NCI-H510A treated with DMSO at 0.1 percent for 48 hours (cell line): ENCODE data around the gene ODAD2.

Source experiments
- DNase-seq: peaks from one replicate; lab custom pipeline; 2025; lab: John Stamatoyannopoulos, UW

Gene ODAD2

DNA sequence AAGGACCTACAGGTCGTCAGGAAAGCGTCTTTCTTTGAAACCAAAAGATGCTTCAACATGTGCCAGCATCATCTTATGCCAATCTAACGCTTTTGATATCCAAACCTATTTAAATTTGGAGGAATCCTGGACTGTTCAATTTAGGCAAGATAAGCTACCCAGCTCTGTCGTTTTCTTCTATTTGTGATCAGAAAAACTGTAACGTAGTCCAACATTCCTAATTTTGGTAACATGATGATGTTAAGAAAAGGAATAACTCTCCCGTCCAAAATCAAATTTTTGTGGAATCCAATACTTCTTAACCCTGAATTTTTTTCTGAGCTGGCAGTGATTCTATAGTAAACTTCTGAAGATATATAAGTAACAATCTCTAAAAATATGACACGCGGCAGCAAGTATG lies 160.0 kb downstream of the ODAD2 start:
- no peak for DNase-seq

DNA sequence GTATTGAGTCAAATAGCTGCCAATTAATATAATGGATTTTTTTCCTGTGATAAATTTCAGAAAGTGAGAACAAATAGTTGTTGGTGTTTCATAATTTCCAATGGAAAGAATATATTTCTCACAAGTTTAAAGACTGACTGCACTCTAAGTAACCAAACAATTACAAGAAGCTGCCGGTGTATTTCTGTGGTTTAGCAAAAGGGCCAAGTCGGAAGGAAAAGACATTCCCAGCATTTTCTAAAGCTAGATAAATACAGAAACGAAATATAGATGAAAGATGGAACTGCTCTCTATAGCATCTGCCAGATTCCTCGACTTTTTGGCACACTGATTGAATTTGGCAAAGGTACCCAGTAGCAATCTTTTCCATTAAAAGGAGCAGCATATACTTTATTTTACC lies 160.5 kb downstream of the ODAD2 start:
- no peak for DNase-seq

DNA sequence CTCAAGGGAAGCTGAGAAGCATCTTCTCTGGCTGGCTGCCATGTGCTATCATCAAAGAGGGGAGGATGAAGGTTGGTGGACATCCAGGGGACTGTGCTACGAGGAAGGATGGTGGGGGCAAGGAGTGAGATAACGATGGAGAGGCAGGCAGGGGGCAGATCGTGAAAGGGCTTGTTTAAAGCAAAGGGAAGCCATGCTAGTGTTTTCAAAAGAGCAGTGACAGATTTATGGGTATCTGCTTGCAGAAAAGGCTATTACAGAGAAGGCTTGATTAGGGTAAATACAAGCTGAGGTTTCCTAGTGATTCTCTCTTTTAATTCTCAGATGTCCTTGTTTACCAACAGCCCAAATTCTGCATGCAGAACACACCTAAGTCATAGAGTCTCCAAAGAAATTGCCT lies 164.4 kb downstream of the ODAD2 start:
- no peak for DNase-seq

DNA sequence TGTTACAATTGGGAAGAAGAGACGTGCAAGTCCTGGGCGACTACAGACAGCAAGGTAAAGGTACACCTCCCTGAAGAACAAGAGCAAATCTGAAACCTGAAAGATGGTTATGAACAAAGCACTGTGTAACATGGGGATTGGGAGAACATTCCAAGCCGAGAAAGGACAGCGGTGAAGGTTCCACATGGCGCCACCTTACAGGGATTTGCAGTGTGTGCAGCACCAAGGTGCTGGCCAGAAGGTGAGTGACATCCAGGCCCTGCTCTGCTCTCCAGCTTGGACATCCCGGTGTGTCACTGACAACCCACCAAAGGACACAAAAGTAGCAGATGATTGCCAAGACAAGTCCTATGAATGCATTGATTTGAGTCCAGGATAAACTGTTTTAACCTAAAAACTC lies 165.1 kb downstream of the ODAD2 start:
- DNase-seq: no peak

DNA sequence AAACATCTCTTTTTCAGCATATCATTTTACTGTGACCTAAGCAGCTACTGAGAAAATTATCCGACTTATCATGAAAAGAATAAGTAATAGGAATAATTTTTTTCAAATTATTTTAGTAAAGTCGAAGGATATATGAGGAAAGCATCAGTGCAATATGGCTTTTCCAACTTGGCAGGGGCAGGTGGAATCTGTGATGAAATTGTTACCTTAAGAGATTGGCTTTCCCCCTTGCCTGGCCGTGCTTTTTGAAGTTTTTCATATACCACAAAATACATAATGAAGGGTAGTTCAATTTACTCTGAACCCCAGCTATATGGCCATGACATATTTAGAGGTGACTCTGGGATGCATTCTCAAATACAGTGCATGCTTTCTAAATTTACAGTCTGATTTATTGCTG lies 166.1 kb downstream of the ODAD2 start:
- no peak for DNase-seq

DNA sequence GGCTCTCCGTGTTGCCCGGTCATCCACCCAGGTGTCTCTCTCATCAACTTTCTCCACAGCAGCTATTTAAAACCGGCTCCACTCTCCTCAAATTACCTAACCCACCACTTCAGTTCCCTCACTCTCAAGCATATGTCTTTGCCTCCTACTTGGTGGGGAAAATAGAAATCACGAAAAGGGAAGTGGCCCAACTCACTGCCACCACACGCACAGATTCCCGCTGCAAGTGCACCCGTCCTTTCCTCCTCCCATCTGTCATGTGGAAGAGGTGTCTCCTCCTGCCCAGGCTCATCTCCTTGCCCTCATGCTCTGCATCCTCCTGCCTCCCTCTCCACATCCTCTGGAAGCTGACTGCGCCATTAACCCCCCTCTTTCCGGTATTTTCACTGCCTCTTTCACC lies 172.5 kb downstream of the ODAD2 start:
- DNase-seq: no peak

DNA sequence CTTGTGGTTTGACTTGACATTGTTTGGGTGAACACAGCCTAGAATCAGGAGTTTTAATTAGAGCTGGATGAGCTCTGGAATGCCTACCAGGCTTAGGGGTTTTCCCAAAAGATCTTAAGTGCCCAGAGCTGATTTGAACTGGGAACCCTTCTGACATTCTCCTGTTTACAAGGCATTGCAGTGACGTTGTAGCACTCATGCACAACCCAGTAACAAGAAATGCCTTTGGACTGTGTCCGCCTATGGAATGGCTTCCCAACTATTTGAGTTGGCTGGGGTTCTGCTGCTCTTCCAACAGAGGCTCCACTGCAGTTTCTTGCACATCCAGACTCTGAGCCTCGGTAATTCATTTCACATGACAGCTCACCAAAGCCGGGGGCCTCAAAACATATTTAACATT lies 176.6 kb downstream of the ODAD2 start:
- DNase-seq: no peak

DNA sequence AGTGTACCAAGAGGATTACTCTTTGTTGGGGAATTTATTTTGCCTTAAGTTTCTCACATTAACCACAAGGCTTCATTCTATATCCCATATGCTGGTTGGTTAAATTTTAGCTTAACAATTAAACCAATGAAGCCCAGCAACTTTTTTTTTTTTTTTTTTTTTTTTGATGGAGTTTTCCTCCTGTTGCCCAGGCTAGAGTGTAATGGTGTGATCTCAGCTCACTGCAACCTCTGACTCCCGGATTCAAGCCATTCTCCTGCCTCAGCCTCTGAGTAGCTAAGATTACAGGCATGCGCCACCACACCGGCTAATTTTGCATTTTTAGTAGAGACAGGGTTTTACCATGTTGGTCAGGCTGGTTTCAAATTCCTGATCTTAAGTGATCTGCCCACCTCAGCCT lies 178.2 kb downstream of the ODAD2 start:
- no peak for DNase-seq

DNA sequence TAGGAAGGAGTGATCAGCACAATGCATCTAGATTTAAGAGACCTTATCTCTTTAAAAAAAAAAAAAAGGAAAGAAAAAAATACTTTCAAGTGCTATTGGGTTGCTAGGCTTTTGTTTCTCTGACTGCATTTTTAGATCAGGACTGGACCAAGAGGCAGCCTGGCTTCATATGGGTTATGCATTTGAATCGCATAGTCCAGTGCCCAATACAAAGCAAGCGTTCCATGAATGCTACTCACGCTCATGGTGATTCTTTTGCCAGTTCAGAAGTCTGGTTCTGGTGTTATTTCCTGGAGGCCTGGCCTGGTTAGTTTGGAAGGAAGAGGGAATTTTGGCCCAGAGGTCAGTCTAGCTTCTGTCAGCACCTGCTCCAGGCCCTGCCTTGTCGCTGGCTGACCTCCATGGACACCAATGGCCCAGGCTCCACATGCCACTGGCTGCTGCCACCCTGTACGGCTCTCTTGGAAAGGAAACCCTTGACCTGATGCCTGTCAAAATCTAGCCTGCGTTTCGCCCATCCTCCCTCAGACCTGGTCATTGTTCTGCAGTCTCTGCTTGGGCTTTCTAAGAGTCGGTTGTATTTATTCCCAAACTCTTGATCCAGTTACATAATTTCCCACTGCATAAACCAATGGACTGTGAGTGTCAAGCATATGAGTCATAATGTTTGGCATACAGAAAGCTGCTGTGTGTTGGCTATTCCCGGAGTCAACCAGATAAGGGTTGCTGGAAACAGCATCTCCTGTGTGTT lies 178.9 kb downstream of the ODAD2 start:
- no peak for DNase-seq

DNA sequence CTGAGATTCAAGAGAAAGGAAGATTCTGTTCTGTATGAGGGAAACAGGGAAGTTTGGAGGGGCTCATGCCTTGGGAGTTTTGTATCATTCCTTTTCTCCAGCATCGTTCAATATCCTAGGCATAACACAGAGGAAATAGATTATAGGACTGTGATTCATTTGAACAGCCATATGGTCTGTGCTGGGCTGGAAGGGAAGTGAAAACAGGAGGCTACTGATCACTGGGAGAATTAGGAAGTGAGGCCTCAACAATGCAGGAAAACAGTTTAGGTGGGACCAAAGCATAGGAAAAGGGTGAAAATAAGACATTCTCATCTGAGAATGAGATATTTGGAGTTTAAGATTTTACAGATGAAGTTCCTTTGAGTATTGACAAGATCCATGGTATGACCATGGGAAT lies 182.6 kb downstream of the ODAD2 start:
- no peak for DNase-seq

DNA sequence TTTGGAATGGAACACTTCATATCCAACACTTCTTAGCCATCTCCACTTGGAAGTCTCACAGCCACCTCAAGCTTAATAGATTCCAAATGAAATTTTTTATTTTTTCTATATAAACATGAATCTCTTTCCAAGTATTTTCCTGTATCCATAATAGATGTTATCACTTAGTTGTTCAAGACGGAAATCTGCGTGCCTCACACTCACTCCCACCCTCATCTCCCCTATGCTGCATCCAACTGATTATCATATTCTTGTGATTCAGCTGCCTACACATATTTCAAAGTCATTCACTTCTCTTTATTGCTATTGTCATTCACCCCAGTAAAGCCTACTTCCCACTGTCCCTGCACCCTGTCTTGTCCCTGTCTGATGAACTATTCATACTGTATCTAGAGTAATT lies 183.0 kb downstream of the ODAD2 start:
- no peak for DNase-seq

DNA sequence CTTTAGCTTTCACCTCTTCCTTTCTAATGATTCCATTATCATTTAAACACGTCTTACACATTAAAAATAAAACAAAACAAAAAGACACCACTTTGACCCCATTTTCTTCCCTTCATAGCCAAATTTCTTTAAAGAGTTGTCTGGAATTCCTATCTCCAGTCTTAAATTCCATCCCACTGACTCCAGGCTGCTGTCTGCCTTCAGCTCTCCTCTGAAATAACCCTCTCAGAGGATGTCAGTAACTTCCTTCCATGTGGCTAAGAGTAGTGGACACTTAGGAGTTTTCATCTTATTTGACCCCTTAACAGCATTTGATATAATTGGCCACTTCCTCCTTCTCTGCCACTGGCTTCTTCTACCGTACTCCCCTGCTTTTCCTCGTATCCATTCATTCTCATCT lies 183.6 kb downstream of the ODAD2 start:
- DNase-seq: no peak

DNA sequence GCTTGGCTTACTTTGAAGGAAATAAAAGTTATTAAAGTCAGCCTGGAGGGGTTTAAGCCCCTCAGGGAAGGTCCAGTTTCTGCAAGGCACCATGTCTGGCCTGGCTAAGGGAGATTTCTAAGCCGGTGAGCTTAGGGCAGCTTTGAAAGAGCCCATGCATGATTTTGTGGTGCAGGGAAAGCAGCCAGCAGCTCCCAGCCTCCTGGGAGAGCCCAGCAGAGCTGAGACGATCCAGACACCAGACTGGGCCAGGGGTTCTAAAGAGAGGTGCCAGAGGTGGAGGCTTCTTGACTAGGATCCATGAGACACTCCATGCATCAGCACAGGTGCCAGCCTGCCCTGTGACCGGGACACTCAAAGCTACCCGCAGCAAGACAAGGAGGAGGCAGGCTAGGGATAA lies 193.7 kb downstream of the ODAD2 start:
- DNase-seq: no peak

DNA sequence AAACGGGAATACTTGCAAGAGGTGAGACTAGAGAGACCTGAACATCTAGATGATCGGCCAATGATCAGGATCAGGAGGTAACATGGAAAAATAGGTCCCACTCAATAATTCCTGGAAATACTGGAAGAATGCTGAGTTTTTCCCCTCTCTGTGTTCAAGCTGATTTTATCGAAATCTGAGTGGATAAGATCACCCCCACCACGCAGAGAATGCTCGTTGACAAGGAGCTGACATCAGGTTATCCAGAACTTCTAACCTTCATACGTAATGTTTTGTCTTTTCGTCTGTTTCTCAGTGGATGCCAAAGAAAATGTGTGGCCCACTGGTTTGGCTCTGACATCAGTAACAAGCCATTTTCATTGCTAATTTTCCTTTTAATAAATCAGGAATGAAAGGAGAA lies 194.7 kb downstream of the ODAD2 start:
- no peak for DNase-seq

DNA sequence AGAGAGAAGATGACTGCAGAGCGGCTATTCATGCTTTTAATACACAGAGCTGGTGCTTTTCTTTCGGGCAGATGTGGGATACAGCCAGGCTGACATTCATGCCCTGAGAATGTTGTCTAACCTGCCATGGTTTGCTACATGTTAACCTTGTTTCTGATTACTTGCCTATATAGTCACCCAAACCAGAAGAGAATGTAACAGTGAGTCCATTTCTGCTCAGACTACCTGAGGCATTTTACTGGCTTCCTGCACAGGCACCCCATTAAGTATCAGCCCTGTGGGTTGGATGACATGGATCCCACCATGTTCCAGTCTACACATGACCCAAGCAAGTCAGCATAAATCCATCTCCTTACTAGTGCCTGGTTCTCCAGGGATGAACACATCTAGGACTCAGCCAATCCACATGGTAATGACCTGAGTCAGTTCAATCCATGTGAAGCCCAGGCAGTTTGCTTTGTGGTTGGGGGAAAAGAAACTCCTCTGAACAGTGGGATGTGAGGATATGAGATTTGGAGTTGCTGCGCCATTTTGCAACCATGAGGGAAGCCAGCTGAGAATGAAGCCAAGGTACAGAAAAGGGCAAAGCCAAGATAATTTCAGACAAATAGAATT lies 197.6 kb downstream of the ODAD2 start:
- DNase-seq: no peak

DNA sequence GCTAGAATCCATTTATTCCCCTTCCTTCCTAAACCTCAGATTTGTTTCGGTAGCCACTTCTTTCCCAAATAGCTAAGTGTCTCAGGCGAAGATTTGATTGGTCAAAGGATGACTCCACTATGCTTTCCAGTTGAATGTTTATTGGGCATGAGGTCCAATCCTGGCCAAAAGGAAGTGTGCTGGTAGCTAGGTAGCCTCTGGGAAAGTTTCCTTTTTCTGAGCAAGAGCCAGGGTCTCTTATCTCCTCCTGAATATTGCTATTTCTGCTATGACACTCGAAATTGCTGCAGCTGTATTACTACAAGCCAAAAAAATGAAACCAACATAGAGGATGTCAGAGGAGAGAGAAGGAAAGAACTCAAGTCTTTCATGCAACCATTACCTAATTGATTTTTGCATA lies 199.8 kb downstream of the ODAD2 start:
- DNase-seq: no peak

DNA sequence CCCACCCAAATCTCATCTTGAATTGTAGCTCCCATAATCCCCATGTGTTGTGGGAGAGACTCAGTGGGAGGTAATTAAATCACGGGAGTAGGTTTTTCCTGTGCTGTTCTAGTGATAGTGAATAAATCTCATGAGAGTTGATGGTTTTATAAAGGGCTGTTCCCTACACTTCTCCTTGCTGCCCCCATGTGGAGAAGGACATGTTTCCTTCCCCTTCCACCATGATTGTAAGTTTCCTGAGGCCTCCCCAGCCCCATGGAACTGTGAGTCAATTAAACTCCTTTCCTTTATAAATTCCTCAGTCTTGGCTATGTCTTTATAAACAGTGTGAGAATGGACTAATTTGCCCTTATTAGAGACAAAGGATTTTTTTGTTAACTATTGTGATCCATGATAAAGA lies 204.7 kb downstream of the ODAD2 start:
- DNase-seq: no peak

DNA sequence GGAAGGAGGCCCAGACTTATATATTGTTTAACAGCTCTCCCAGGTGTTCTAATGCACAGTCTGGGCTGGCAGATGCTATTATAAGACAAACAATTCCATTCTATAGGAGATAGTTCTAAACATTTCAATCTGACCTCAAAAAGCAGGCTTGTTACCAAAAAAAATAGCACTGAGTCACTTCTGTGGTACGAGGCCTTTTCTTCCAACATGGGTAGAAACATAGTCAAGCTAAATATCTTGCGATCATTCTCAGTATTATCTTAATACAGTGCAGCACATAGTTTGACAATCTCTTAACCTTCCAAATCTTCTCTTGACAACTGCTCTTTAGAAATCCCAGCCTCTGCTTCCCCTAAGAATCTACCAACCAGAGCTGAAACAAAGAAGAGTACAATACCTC lies 206.7 kb downstream of the ODAD2 start:
- DNase-seq: no peak

DNA sequence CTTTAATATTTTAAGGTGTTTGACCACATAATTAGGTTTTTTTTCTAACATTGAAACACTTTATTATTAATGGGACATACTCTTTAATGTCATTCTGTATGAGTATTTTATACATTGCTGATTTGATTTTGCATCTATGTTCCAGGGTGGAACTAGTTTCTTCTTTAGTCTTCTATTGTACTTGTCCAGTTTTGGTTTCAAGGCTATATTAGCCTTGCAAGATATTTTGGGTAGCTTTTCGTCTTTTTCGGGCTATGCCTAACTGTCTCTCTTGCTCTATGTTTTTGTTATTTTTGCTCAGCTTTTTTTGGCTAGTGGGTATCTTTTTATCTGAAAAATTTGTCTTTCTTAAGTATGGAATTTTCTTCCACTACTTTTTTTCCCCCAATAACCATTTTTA lies 214.6 kb downstream of the ODAD2 start:
- DNase-seq: no peak

DNA sequence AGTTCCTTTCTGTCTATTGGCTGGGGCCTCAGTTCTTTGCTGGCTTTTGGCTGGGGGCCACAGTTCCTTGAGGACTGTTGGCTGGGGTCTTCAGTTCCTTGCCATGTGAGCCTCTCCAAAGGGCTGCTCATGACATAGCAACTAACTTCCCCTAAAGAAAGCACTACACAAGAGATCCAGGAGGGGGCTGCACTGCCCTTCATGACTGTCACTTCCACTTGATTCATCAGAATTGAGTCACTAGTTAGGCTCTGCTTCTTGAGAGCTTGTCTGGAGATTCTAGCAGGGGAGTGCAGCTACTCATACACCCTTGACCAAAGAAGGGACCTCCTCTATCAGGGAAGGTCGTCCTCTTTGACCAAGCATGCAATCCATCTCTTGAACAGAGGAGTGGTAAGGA lies 215.2 kb downstream of the ODAD2 start:
- DNase-seq: no peak

DNA sequence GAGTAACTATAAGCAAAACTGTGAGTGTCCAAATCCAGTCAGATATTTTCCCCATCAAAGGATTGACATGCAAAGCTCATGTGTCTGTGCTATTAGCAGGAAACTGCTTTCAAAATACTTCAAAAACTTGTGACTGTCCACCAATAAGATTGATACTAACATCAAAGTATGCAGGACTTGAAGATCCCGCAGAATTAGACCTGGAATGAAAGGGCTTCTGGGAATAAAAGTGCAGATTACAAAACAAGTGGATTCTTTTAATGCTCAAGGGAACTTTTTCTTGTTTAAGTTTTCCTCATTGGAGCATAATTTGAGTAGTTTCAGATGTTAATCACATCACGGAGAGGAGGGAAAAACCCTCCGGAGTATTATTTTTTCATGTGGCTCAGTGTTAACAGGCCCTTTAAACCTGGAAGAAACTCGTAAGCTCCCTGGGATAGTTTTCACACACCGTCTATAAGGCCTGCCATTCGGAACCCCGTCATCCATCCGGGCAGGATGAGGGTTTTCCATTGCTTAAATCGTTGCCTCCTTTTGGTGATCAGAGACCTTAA lies 219.3 kb downstream of the ODAD2 start:
- no peak for DNase-seq

DNA sequence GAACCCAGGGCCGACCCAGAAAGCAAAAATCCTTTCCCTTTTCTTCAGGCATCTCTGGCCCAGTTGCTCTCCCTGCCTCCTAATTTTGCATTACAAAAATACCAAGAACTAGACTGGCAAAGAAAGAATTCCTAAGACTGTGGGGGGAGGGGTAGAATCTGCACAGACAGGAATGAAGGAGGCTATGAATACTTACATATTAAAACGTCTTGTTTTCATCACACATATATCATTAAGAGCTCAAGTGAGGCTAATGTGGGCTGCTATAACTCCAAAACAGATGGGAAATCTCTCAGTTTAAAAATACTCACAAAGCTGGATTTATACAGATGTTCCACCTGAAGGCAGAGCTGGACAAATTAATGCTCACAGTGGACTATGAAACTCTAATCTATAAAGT lies 224.0 kb downstream of the ODAD2 start:
- no peak for DNase-seq

DNA sequence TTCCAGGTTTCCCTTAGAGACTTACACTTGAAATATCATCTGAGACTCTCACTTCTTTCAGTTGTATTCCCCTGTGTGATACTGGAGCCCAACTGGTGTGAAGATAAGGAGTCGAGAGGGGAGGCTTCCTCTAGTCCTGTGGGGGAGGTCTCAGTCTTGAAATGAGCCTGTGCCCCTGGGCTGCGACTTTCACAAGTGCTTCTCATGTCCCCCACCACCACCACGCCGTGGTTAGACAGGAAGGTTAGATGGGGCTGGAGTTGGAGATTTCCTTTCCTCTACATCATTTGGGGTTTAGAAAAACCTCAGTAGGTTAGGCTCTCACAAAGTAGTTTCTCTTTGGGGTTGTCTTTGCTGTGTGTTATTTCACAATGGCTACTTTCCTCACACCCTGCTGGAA lies 227.6 kb downstream of the ODAD2 start:
- DNase-seq: no peak

DNA sequence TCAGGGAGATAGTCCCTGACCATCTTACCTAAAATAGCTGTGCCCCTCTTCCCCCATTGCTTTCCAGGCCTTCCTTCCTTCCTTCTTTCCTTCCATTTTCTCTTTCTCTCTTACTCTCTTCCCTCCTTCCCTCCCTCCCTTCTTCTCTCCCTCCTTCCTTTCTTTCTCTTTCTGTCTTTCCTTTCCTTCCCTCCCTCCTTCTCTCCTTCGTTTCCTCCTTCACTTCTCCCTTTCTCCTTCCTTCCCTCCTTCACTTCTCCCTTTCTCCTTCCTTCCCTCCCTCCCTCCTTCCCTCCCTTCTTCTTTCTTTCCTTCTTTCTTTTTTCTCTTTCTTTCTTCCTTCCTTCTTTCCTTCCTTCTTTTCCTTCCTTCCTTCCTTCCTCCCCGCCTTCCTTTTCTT lies 228.7 kb downstream of the ODAD2 start:
- no peak for DNase-seq
